Liver (tissue), 9 donors: Measurements from ENCODE around the gene PKP3. TPM values are rescaled to one million over a fixed set of nuclear protein-coding genes. Genes with fewer than 3 reads are reported as not detected.

Source experiments
- DNase-seq: peaks from one replicate; pipeline ENCODE4 v3.0.0-alpha.2; 2017; ENCODE audit warnings: low spot score
- H3K27ac ChIP-seq, 2 donors: one replicate each; pipeline ENCODE4 v1.7.0; 2013; ENCODE audit warnings: inconsistent platforms in 2 of 2, low read length in 2 of 2, control low read depth in 1 of 2, low read depth in 1 of 2, mild to moderate bottlenecking in 1 of 2
- H3K27me3 ChIP-seq, 4 donors: one replicate each; pipeline versions ENCODE4 v1.6.1 to v1.7.0; 2013; ENCODE audit warnings: low read length in 3 of 4, inconsistent platforms in 1 of 4, mild to moderate bottlenecking in 1 of 4, moderate library complexity in 1 of 4; ENCODE audit not compliant: control insufficient read depth in 4 of 4, insufficient read depth in 4 of 4
- H3K36me3 ChIP-seq, 4 donors: one replicate each; pipeline versions ENCODE4 v1.6.1 to v1.7.0; 2013; ENCODE audit warnings: low read length in 3 of 4, mild to moderate bottlenecking in 3 of 4, low read depth in 1 of 4, moderate library complexity in 1 of 4; ENCODE audit not compliant: control insufficient read depth in 4 of 4, insufficient read depth in 3 of 4
- H3K4me1 ChIP-seq, 4 donors: one replicate each; pipeline versions ENCODE4 v1.6.1 to v1.7.0; 2013; ENCODE audit warnings: low read length in 3 of 4, mild to moderate bottlenecking in 3 of 4, moderate library complexity in 1 of 4; ENCODE audit not compliant: control insufficient read depth in 4 of 4, insufficient read depth in 4 of 4
- H3K4me3 ChIP-seq, 3 donors: one replicate each; pipeline versions ENCODE4 v1.6.1 to v1.7.0; 2013; ENCODE audit warnings: low read length in 3 of 3, control low read depth in 1 of 3, low read depth in 1 of 3, mild to moderate bottlenecking in 1 of 3
- H3K9ac ChIP-seq, 2 donors: one replicate each; pipeline ENCODE4 v1.7.0; 2013; ENCODE audit warnings: low read length in 2 of 2, mild to moderate bottlenecking in 2 of 2, moderate library complexity in 2 of 2, control low read depth in 1 of 2, low read depth in 1 of 2
- H3K9me3 ChIP-seq, 4 donors: one replicate each; pipeline versions ENCODE4 v1.6.1 to v1.7.0; 2013; ENCODE audit warnings: low read length in 3 of 4; ENCODE audit not compliant: control insufficient read depth in 4 of 4
- ATF3 ChIP-seq: IDR thresholded peaks from 2 replicates; pipeline ENCODE4 v1.6.1; 2016; ENCODE audit warnings: antibody characterized with exemption
- EGR1 ChIP-seq, 2 donors: IDR thresholded peaks; 2 replicates each; pipeline ENCODE4 v1.6.1; 2016 to 2018; ENCODE audit warnings: antibody characterized with exemption in 2 of 2, low read depth in 2 of 2
- FOXA1 ChIP-seq: IDR thresholded peaks from 2 replicates; pipeline ENCODE4 v1.6.1; 2016; ENCODE audit warnings: antibody characterized with exemption
- FOXA2 ChIP-seq: IDR thresholded peaks from 2 replicates; pipeline ENCODE4 v1.6.1; 2016; ENCODE audit warnings: antibody characterized with exemption
- GABPA ChIP-seq, 2 donors: IDR thresholded peaks in 1 of 2; conservative IDR thresholded peaks in 1 of 2; 2 replicates each; pipeline ENCODE4 v1.6.1; 2016; ENCODE audit warnings: antibody characterized with exemption in 2 of 2, mild to moderate bottlenecking in 1 of 2, moderate library complexity in 1 of 2
- HNF4A ChIP-seq, 2 donors: conservative IDR thresholded peaks; 2 replicates each; pipeline ENCODE4 v1.6.1; 2016; ENCODE audit warnings: antibody characterized with exemption in 2 of 2, mild to moderate bottlenecking in 2 of 2
- HNF4G ChIP-seq: IDR thresholded peaks from 2 replicates; pipeline ENCODE4 v1.6.1; 2016; ENCODE audit warnings: antibody characterized with exemption
- JUND ChIP-seq, 2 donors: IDR thresholded peaks; 2 replicates each; pipeline ENCODE4 v1.6.1; 2016; ENCODE audit warnings: antibody characterized with exemption in 2 of 2
- NR2F2 ChIP-seq: IDR thresholded peaks from 2 replicates; pipeline ENCODE4 v1.6.1; 2016; ENCODE audit warnings: antibody characterized with exemption
- RAD21 ChIP-seq, 2 donors: IDR thresholded peaks; 2 replicates each; pipeline ENCODE4 v1.6.1; 2016; ENCODE audit warnings: antibody characterized with exemption in 2 of 2, mild to moderate bottlenecking in 2 of 2
- RXRA ChIP-seq, 2 donors: IDR thresholded peaks; 2 replicates each; pipeline ENCODE4 v1.6.1; 2017 to 2018; ENCODE audit warnings: antibody characterized with exemption in 2 of 2, mild to moderate bottlenecking in 1 of 2
- SP1 ChIP-seq: IDR thresholded peaks from 2 replicates; pipeline ENCODE4 v1.6.1; 2018; ENCODE audit warnings: antibody characterized with exemption, mild to moderate bottlenecking
- TAF1 ChIP-seq: conservative IDR thresholded peaks from 2 replicates; pipeline ENCODE4 v1.6.1; 2016; ENCODE audit warnings: antibody characterized with exemption, mild to moderate bottlenecking
- YY1 ChIP-seq: IDR thresholded peaks from 2 replicates; pipeline ENCODE4 v1.6.1; 2016; ENCODE audit warnings: antibody characterized with exemption, mild to moderate bottlenecking
- ZBTB33 ChIP-seq: IDR thresholded peaks from 2 replicates; pipeline ENCODE4 v1.6.1; 2016; ENCODE audit warnings: antibody characterized with exemption
- WGBS: extraction: QIAGEN DNeasy Blood & Tissue Kit; methylation state at CpG from one replicate; pipeline ENCODE4 v1.1.7; 2013; 5-methylcytosine and 5-hydroxymethylcytosine counted together
- polyA plus RNA-seq, 2 donors: library from polyadenylated mRNA; stranded (reverse) in 1 of 2; unstranded in 1 of 2; fragments of 200-250 nt in 1 of 2; fragments of >200 nt in 1 of 2; fragmentation: Nextera tagmentation in 1 of 2; extraction: Ambion mirVana in 1 of 2; gene quantifications; one replicate each; pipeline versions ENCODE4 v1.2.1 to v1.2.3, GENCODE V29; 2013 to 2015
- total RNA-seq, 2 donors: library from RNA; depleted of rRNA; stranded (reverse); fragments of >200 nt; gene quantifications; one replicate each; pipeline ENCODE4 v1.2.3, GENCODE V29; 2014
- TF ChIP-seq, protein P1 (sequence below): fragments of 150-350 bp; IDR thresholded peaks from 2 replicates; pipeline ENCODE4 v1.5.1; 2017; ENCODE audit warnings: improper control_type of control experiment, low read depth, low read length; ENCODE audit not compliant: missing input control
- TF ChIP-seq, protein P2 (sequence below): IDR thresholded peaks from 2 replicates; pipeline ENCODE4 v1.6.1; 2016; ENCODE audit warnings: antibody characterized with exemption, mild to moderate bottlenecking
- TF ChIP-seq, protein P3 (sequence below): IDR thresholded peaks from 2 replicates; pipeline ENCODE4 v1.6.1; 2016; ENCODE audit warnings: antibody characterized with exemption
- donor health status: healthy.
- donor health status: healthy.
- donor health status: healthy.
- donor health status: healthy.
- donor health status: healthy.

The PKP3 gene
- total and polyA plus RNA-seq, 4 donors = 0.08 to 0.37 (median 0.25) TPM; not detected in 1

DNA sequence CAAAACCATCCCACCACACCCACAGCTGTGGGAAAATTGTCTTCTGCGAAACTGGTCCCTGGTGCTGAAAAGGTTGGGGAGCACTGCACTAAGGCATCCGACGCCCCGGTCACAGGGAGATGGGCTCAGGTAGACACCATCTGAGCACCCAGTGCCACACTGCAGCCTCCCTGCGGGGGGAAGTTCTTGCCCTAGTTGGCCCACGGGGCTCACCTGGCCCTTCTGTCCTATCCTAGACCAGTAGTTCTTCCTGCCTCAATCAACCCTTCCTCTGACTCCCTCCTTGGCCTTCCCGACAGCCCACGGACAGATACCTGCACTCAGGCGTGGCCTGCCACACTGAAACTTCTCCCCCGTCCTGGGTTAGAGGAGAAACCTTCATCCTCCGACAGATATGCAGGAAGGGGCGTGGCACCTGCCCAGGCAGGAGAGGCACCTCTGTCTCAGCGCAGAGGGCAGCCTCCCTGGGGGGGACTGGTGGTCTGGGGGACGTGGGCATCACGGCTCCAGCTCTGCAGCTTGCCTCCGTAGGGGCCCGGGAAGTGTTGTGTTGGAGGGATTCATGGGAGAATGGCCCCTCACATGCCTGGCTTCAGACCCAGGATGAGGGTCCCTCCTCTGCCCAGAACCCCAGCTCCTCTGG lies 43.3 kb downstream of the PKP3 start:
- no peaks in the 10 kb centered on the region for H3K4me1 ChIP-seq
- H3K36me3 ChIP-seq = no peaks in the 10 kb centered on the region
- no peak for DNase-seq
- H3K27me3 ChIP-seq = no peaks in the 10 kb centered on the region
- H3K27ac ChIP-seq = no peak overlapping the region
- WGBS = 83% methylated on average over 17 of the region's 17 CpGs
- H3K9ac ChIP-seq = no peak overlapping the region
- no peaks in the 10 kb centered on the region for H3K9me3 ChIP-seq
- TF ChIP-seq RXRA (IDR thresholded peaks at IDR 0.05) = no peak
- TF ChIP-seq, protein P1, sequence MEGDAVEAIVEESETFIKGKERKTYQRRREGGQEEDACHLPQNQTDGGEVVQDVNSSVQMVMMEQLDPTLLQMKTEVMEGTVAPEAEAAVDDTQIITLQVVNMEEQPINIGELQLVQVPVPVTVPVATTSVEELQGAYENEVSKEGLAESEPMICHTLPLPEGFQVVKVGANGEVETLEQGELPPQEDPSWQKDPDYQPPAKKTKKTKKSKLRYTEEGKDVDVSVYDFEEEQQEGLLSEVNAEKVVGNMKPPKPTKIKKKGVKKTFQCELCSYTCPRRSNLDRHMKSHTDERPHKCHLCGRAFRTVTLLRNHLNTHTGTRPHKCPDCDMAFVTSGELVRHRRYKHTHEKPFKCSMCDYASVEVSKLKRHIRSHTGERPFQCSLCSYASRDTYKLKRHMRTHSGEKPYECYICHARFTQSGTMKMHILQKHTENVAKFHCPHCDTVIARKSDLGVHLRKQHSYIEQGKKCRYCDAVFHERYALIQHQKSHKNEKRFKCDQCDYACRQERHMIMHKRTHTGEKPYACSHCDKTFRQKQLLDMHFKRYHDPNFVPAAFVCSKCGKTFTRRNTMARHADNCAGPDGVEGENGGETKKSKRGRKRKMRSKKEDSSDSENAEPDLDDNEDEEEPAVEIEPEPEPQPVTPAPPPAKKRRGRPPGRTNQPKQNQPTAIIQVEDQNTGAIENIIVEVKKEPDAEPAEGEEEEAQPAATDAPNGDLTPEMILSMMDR = no peak
- no peak overlapping the region for H3K4me3 ChIP-seq

DNA sequence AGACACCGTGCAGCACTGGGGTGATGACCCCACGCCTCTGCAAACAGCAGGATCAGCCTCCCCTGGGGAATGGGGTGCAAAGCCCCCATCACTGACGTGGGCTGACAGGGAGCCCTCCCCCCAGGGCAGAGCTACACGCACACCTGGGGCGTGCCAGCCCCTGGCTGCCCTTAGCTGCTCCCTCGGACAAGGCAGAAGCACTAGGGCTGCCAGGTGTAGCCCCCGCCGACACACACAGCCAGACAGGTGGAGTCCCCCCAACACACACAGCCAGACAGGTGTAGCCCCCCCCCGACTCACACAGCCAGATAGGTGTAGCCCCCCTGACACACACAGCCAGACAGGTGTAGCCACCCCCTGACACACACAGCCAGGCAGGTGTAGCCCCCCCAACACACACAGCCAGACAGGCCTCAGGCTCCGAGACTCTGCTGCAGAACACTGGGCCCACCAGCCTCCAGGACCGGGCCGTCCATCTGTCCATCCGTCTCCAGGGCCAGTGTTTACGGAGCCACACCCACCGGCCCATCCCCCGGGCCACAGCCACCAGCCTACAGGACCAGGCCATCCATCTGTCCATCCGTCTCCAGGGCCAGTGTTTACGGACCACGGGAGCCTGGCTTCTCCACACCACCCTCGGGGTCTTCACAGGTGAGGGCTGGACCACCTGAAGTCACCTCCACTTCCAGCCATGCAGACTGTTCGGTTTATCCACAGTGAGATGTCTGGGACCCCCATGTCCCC lies 44.3 kb downstream of the PKP3 start:
- no peak overlapping the region for H3K27ac ChIP-seq
- no peaks in the 10 kb centered on the region for H3K9me3 ChIP-seq
- TF ChIP-seq JUND (IDR thresholded peaks at IDR 0.05) = no peak
- TF ChIP-seq HNF4A (conservative IDR thresholded peaks at IDR 0.05) = no peak
- TF ChIP-seq, protein P1 = no peak
- no peak for TF ChIP-seq GABPA (IDR thresholded peaks at IDR 0.05 in 1 of 2, conservative IDR thresholded peaks at IDR 0.05 in 1 of 2)
- TF ChIP-seq, protein P2, sequence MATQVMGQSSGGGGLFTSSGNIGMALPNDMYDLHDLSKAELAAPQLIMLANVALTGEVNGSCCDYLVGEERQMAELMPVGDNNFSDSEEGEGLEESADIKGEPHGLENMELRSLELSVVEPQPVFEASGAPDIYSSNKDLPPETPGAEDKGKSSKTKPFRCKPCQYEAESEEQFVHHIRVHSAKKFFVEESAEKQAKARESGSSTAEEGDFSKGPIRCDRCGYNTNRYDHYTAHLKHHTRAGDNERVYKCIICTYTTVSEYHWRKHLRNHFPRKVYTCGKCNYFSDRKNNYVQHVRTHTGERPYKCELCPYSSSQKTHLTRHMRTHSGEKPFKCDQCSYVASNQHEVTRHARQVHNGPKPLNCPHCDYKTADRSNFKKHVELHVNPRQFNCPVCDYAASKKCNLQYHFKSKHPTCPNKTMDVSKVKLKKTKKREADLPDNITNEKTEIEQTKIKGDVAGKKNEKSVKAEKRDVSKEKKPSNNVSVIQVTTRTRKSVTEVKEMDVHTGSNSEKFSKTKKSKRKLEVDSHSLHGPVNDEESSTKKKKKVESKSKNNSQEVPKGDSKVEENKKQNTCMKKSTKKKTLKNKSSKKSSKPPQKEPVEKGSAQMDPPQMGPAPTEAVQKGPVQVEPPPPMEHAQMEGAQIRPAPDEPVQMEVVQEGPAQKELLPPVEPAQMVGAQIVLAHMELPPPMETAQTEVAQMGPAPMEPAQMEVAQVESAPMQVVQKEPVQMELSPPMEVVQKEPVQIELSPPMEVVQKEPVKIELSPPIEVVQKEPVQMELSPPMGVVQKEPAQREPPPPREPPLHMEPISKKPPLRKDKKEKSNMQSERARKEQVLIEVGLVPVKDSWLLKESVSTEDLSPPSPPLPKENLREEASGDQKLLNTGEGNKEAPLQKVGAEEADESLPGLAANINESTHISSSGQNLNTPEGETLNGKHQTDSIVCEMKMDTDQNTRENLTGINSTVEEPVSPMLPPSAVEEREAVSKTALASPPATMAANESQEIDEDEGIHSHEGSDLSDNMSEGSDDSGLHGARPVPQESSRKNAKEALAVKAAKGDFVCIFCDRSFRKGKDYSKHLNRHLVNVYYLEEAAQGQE = no peak
- no peak for TF ChIP-seq FOXA2
- no peak for TF ChIP-seq ZBTB33
- no peak for TF ChIP-seq EGR1 (IDR thresholded peaks at IDR 0.05; ENCODE audit: low read depth in 2 of 2)
- TF ChIP-seq SP1 = no peak
- TF ChIP-seq FOXA1 = no peak
- no peak for TF ChIP-seq NR2F2
- TF ChIP-seq TAF1 = no peak
- no peak for TF ChIP-seq YY1
- no peak for TF ChIP-seq ATF3
- no peak for TF ChIP-seq RXRA (IDR thresholded peaks at IDR 0.05)
- no peak for TF ChIP-seq RAD21 (IDR thresholded peaks at IDR 0.05)
- TF ChIP-seq HNF4G = no peak
- TF ChIP-seq, protein P3, sequence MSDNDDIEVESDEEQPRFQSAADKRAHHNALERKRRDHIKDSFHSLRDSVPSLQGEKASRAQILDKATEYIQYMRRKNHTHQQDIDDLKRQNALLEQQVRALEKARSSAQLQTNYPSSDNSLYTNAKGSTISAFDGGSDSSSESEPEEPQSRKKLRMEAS = no peak
- H3K27me3 ChIP-seq = no peaks in the 10 kb centered on the region
- DNase-seq = no peak
- H3K36me3 ChIP-seq = no peaks in the 10 kb centered on the region
- 83% methylated on average over 21 of the region's 21 CpGs for WGBS
- no peaks in the 10 kb centered on the region for H3K4me1 ChIP-seq
- no peak overlapping the region for H3K9ac ChIP-seq
- no peak overlapping the region for H3K4me3 ChIP-seq
